ENCODE data around the gene CCDC175. TPM values are rescaled to one million over a fixed set of nuclear protein-coding genes. Genes with fewer than 3 reads are reported as not detected.

Gene CCDC175
- total RNA-seq, 1 experiment from 2014 or later: not detected

DNA sequence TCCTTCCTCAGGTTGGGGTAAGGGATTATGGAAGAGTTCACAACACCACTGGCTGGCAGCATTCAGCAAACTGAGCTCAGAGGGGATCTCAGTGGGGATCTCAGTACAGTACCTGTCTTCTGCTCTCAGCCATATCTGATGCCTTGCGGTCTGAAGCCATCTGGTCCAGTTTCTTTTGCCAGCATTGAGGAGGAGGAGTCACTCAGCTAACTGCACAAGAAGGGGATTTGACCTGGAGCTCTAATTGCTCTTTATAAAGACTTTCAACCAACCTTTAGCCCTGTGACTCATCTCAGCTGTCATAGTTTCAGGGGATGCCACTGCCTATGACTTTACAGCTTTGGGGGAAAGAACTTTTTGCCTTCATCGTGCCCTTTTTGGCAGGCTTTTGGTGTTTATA lies 47.4 kb downstream of the CCDC175 start:
- TF ChIP-seq CBX3 (IDR thresholded peaks at IDR 0.05; ENCODE audit: low read depth) (no peak), FOSL1 (IDR thresholded peaks at IDR 0.05; ENCODE audit: low read depth) (no peak), ZFX (IDR thresholded peaks at IDR 0.05) (no peak), POLR2A (IDR thresholded peaks at IDR 0.05; ENCODE audit: borderline replicate concordance, extremely low read depth, insufficient read depth, insufficient read length) (no peak), EGR1 (IDR thresholded peaks at IDR 0.05; ENCODE audit: low read depth) (no peak), RAD21 (IDR thresholded peaks at IDR 0.05; ENCODE audit: low read depth) (no peak), EZH2phosphoT487 (IDR thresholded peaks at IDR 0.05; ENCODE audit: borderline replicate concordance) (no peak), SRF (IDR thresholded peaks at IDR 0.05; ENCODE audit: low read depth) (no peak), ZNF274 (IDR thresholded peaks at IDR 0.05; ENCODE audit: low read depth, low read length) (no peak), ELF1 (IDR thresholded peaks at IDR 0.05; ENCODE audit: borderline replicate concordance, low read depth) (no peak), JUND (IDR thresholded peaks at IDR 0.05) (no peak), SP1 (IDR thresholded peaks at IDR 0.05; ENCODE audit: low read depth) (no peak)
- TF ChIP-seq, protein P1, sequence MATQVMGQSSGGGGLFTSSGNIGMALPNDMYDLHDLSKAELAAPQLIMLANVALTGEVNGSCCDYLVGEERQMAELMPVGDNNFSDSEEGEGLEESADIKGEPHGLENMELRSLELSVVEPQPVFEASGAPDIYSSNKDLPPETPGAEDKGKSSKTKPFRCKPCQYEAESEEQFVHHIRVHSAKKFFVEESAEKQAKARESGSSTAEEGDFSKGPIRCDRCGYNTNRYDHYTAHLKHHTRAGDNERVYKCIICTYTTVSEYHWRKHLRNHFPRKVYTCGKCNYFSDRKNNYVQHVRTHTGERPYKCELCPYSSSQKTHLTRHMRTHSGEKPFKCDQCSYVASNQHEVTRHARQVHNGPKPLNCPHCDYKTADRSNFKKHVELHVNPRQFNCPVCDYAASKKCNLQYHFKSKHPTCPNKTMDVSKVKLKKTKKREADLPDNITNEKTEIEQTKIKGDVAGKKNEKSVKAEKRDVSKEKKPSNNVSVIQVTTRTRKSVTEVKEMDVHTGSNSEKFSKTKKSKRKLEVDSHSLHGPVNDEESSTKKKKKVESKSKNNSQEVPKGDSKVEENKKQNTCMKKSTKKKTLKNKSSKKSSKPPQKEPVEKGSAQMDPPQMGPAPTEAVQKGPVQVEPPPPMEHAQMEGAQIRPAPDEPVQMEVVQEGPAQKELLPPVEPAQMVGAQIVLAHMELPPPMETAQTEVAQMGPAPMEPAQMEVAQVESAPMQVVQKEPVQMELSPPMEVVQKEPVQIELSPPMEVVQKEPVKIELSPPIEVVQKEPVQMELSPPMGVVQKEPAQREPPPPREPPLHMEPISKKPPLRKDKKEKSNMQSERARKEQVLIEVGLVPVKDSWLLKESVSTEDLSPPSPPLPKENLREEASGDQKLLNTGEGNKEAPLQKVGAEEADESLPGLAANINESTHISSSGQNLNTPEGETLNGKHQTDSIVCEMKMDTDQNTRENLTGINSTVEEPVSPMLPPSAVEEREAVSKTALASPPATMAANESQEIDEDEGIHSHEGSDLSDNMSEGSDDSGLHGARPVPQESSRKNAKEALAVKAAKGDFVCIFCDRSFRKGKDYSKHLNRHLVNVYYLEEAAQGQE (IDR thresholded peaks at IDR 0.05; ENCODE audit: low read depth): no peak
- TF ChIP-seq, protein P2, sequence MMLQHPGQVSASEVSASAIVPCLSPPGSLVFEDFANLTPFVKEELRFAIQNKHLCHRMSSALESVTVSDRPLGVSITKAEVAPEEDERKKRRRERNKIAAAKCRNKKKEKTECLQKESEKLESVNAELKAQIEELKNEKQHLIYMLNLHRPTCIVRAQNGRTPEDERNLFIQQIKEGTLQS (IDR thresholded peaks at IDR 0.05): no peak
- TF ChIP-seq, protein P3, sequence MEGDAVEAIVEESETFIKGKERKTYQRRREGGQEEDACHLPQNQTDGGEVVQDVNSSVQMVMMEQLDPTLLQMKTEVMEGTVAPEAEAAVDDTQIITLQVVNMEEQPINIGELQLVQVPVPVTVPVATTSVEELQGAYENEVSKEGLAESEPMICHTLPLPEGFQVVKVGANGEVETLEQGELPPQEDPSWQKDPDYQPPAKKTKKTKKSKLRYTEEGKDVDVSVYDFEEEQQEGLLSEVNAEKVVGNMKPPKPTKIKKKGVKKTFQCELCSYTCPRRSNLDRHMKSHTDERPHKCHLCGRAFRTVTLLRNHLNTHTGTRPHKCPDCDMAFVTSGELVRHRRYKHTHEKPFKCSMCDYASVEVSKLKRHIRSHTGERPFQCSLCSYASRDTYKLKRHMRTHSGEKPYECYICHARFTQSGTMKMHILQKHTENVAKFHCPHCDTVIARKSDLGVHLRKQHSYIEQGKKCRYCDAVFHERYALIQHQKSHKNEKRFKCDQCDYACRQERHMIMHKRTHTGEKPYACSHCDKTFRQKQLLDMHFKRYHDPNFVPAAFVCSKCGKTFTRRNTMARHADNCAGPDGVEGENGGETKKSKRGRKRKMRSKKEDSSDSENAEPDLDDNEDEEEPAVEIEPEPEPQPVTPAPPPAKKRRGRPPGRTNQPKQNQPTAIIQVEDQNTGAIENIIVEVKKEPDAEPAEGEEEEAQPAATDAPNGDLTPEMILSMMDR (IDR thresholded peaks at IDR 0.05 in 2 of 3, conservative IDR thresholded peaks at IDR 0.05 in 1 of 3; ENCODE audit: borderline replicate concordance in 1 of 3, insufficient read depth in 1 of 3, low read depth in 2 of 3, low read length in 2 of 3): no peak
- TF ChIP-seq, protein P4, sequence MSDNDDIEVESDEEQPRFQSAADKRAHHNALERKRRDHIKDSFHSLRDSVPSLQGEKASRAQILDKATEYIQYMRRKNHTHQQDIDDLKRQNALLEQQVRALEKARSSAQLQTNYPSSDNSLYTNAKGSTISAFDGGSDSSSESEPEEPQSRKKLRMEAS (IDR thresholded peaks at IDR 0.05): no peak
- TF ChIP-seq, protein P5, sequence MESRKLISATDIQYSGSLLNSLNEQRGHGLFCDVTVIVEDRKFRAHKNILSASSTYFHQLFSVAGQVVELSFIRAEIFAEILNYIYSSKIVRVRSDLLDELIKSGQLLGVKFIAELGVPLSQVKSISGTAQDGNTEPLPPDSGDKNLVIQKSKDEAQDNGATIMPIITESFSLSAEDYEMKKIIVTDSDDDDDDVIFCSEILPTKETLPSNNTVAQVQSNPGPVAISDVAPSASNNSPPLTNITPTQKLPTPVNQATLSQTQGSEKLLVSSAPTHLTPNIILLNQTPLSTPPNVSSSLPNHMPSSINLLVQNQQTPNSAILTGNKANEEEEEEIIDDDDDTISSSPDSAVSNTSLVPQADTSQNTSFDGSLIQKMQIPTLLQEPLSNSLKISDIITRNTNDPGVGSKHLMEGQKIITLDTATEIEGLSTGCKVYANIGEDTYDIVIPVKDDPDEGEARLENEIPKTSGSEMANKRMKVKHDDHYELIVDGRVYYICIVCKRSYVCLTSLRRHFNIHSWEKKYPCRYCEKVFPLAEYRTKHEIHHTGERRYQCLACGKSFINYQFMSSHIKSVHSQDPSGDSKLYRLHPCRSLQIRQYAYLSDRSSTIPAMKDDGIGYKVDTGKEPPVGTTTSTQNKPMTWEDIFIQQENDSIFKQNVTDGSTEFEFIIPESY (IDR thresholded peaks at IDR 0.05; ENCODE audit: extremely low read depth, insufficient replicate concordance, low read length): no peak
- no peaks in the 10 kb centered on the region for H3K9me2 ChIP-seq (ENCODE audit: insufficient read depth)
- H3K4me2 ChIP-seq (ENCODE audit: low read length): no peak overlapping the region
- no peaks in the 10 kb centered on the region for H4K20me1 ChIP-seq (ENCODE audit: insufficient read depth)
- intact Hi-C loops (cut with micrococcal nuclease): no loop called here
- no peaks in the 10 kb centered on the region for H3K79me2 ChIP-seq (ENCODE audit: insufficient read depth, low read length)
- H3K4me1 ChIP-seq (ENCODE audit: control insufficient read depth in 1 of 2, insufficient read depth in 2 of 2, low read length in 2 of 2): no peaks in the 10 kb centered on the region
- RAD21 ChIA-PET (ENCODE audit: low non-redundant PET in 1 of 2, low total read pairs in 2 of 2, uncharacterized antibody in 2 of 2, unreplicated experiment in 2 of 2): no interaction called here
- H3K4me3 ChIP-seq (replicated peaks in 1 of 2; ENCODE audit: low read depth in 1 of 2, low read length in 2 of 2): no peak overlapping the region
- no TSS peak for BruUV-seq (replicated peaks)
- POLR2A ChIA-PET: no interaction called here
- 0 out of 4 replicates have a peak, but pooled peaks cover 0 to 4% of the 10 kb centered on the region in 2 experiments for H3K9me3 ChIP-seq (ENCODE audit: control insufficient read depth in 1 of 2, insufficient read depth in 1 of 2, low read depth in 1 of 2, low read length in 2 of 2)
- DNase-seq (ENCODE audit: low read depth, low spot score) (no peak), ATAC-seq (no peak)
- H3K27ac ChIP-seq (ENCODE audit: low read depth, low read length): no peak overlapping the region
- no peak overlapping the region for H2AFZ ChIP-seq (ENCODE audit: low read depth, low read length, poor library complexity, severe bottlenecking)
- CTCF ChIA-PET: no interaction called here
- no peaks in the 10 kb centered on the region for H3K36me3 ChIP-seq (ENCODE audit: control insufficient read depth in 1 of 2, insufficient read depth in 2 of 2, low read length in 2 of 2)
- H3K27me3 ChIP-seq (ENCODE audit: insufficient read depth, low read length): no peaks in the 10 kb centered on the region
- no peak overlapping the region for H3K9ac ChIP-seq (ENCODE audit: low read length)

Measured in HCT116 (cell line).